Nephron progenitor cell (in vitro differentiated cells): ENCODE measurements around the gene RASL11A.
A peak's percentile ranks its signal among the peaks of the same experiment; 100 is the strongest.
"Not testable (repeated sequence)": the region's sequence is repeated elsewhere in the genome, so short reads cannot be mapped to it uniquely, and the experiment has no call there.

ENCODE experiments used
- DNase-seq: peaks from one replicate; pipeline ENCODE4 v3.0.0; 2021
- H3K27ac Mint-ChIP-seq: 2 replicates; pipeline ENCODE4 v1.8.0; 2021; ENCODE audit warnings: mild to moderate bottlenecking, moderate library complexity, mixed read lengths
- H3K27me3 Mint-ChIP-seq: 2 replicates; pipeline ENCODE4 v1.8.0; 2021; ENCODE audit warnings: mild to moderate bottlenecking, low read depth, mixed read lengths; ENCODE audit not compliant: poor library complexity
- H3K36me3 Mint-ChIP-seq: 2 replicates; pipeline ENCODE4 v1.8.0; 2021; ENCODE audit warnings: low read depth, mixed read lengths
- H3K4me1 Mint-ChIP-seq: 2 replicates; pipeline ENCODE4 v1.8.0; 2021; ENCODE audit warnings: mixed read lengths
- H3K4me3 Mint-ChIP-seq: 2 replicates; pipeline ENCODE4 v1.8.0; 2021; ENCODE audit warnings: mild to moderate bottlenecking, moderate library complexity, mixed read lengths
- H3K9me3 Mint-ChIP-seq: 2 replicates; pipeline ENCODE4 v1.8.0; 2021; ENCODE audit warnings: mild to moderate bottlenecking, moderate library complexity, mixed read lengths
- TF ChIP-seq, protein P1 (sequence below): fragments of 200-600 bp; sonication (generic); IDR thresholded peaks from 2 replicates; pipeline ENCODE4 v1.5.0; 2021; ENCODE audit warnings: antibody characterized with exemption

RASL11A gene

DNA sequence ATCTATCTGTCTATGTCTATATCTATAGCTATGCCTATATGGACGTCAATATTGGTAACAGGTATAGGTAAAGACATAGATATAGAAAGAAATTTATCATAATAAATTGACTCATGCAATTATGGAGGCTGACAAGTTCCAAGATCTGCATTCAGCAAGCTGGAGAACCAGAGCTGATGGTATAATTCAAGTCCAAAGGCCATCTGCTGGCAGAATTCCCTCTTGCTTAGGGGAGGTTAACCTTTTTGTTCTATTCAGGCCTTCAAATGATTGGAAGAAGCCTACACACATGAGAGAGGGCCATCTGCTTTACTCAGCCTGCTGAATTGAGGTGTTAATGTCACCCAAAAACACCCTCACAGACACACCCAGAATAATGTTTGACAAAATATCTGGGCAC, 10.8 kb downstream of the RASL11A start:
- TF ChIP-seq, protein P1, sequence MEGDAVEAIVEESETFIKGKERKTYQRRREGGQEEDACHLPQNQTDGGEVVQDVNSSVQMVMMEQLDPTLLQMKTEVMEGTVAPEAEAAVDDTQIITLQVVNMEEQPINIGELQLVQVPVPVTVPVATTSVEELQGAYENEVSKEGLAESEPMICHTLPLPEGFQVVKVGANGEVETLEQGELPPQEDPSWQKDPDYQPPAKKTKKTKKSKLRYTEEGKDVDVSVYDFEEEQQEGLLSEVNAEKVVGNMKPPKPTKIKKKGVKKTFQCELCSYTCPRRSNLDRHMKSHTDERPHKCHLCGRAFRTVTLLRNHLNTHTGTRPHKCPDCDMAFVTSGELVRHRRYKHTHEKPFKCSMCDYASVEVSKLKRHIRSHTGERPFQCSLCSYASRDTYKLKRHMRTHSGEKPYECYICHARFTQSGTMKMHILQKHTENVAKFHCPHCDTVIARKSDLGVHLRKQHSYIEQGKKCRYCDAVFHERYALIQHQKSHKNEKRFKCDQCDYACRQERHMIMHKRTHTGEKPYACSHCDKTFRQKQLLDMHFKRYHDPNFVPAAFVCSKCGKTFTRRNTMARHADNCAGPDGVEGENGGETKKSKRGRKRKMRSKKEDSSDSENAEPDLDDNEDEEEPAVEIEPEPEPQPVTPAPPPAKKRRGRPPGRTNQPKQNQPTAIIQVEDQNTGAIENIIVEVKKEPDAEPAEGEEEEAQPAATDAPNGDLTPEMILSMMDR: no peak
- H3K9me3 Mint-ChIP-seq: no peaks in the 10 kb centered on the region
- DNase-seq: no peak
- no peak overlapping the region for H3K4me3 Mint-ChIP-seq
- peaks cover 23% of the 10 kb centered on the region for H3K27me3 Mint-ChIP-seq
- H3K36me3 Mint-ChIP-seq: no peaks in the 10 kb centered on the region
- peaks cover 6% of the 10 kb centered on the region for H3K4me1 Mint-ChIP-seq
- H3K27ac Mint-ChIP-seq: no peak overlapping the region

DNA sequence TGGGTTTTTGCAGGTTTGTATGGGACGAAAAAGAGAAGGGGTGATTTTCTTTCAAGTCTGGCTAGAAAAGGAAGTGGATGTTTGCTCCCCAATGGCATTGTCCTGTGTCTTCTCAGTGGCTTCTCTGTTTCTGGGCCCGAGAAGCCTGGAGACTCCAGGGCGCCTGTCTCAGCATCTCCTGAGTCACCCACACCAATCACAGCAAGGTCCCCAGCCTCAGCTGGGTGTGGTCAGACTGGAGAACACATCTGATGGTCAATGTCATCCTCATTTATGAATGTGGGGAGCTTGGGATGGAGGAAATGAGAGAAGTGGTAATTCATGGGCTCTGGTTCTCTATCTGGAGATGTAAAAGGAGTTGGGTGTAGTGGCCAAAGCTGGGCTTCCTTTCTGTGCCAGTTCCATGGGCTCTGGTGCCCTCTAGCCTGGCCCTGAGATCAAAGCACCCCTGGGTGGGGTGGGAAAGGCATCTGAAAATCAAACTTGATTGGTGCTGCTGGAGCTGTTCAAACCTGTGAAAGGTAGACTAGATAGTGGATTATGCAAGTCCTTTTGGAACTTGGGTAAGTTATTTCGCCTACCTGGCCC, 13.4 kb downstream of the RASL11A start:
- H3K27ac Mint-ChIP-seq: no peak overlapping the region
- TF ChIP-seq, protein P1: no peak
- H3K4me1 Mint-ChIP-seq: peaks cover 13% of the 10 kb centered on the region
- no peak for DNase-seq
- H3K36me3 Mint-ChIP-seq: no peaks in the 10 kb centered on the region
- peaks cover 13% of the 10 kb centered on the region for H3K27me3 Mint-ChIP-seq
- no peak overlapping the region for H3K4me3 Mint-ChIP-seq
- H3K9me3 Mint-ChIP-seq: no peaks in the 10 kb centered on the region

DNA sequence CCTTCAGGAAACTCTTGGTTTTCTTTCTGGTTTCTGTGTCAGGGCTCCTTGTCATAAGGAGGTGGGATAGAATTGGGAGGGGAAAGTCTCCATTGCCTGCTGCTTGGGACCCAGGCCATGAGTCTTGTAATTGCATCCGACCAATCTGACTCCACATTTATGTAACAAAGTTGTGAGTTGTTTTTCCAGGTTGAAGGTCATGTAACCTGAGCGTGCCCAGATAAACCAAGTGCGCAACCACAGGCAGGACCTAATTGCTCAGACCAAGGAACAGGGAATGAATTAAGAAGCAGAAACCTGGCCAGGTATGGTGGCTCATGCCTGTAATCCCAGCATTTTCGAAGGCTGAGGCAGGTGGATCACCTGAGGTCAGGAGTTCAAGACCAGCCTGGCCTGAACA, 17.8 kb downstream of the RASL11A start:
- Mint-ChIP-seq H3K9me3 (peaks cover 4% of the 10 kb centered on the region), H3K27me3 (peaks cover 6% of the 10 kb centered on the region), H3K27ac (peak overlapping the region; percentile 8), H3K4me1 (peaks cover 30% of the 10 kb centered on the region), H3K36me3 (no peaks in the 10 kb centered on the region), H3K4me3 (no peak overlapping the region)
- no peak for DNase-seq
- TF ChIP-seq, protein P1: no peak

DNA sequence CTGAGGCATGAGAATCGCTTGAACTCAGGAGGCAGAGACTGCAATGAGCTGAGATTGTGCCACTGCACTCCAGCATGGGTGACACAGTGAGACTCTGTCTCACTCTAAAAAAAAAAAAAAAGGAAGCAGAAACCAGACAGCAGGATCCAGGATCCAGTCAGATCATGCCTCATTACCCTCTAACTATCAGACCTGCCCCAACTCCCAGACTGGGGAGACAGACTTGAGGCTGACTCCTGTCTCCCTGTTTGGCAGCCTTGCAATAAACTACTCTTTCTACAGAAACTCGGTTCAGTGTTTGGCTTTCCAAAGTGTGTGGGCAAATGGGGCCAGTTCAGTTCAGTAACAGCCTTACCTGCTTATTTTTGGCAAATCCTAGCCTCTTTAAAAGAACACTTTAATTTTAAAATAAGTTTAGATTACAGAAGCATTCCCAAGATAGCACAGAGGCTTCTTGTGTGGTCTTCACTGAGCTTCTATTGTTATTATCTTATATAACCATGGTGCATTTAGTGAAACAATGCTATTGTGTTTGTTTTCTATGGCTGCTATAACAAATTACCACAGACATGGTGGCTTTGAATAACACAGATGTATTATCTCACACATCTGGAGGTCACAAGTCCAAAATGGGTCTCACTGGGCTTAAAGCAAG, 18.5 kb downstream of the RASL11A start:
- no peak overlapping the region for H3K4me3 Mint-ChIP-seq
- peaks cover 4% of the 10 kb centered on the region for H3K9me3 Mint-ChIP-seq
- H3K4me1 Mint-ChIP-seq: peaks cover 30% of the 10 kb centered on the region
- H3K27me3 Mint-ChIP-seq: peaks cover 6% of the 10 kb centered on the region
- H3K27ac Mint-ChIP-seq: peak overlapping the region; percentile 61
- TF ChIP-seq, protein P1: no peak
- no peaks in the 10 kb centered on the region for H3K36me3 Mint-ChIP-seq
- no peak for DNase-seq

DNA sequence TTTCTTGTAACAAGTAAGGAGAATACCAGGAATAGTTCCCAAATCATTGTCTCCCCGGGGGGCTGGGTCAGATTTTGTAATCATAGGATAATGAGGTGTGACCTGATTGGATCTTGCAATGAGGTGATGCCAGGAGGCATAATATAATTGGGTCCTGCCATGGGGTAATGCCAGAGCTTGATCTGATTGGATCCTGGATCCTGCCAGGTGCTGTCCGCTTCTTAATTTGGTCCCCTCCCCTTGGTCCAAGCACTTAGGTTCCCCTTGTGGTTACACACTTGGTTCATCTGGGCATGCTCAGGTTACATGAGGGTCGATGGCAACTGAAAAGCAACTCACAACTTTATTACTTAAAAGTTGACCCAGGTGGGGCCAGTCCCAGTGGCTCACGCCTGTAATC, 20.1 kb downstream of the RASL11A start:
- Mint-ChIP-seq H3K27me3 (peaks cover 17% of the 10 kb centered on the region), H3K36me3 (no peaks in the 10 kb centered on the region), H3K9me3 (peaks cover 4% of the 10 kb centered on the region), H3K4me1 (peaks cover 25% of the 10 kb centered on the region), H3K27ac (no peak overlapping the region), H3K4me3 (no peak overlapping the region)
- DNase-seq: no peak
- TF ChIP-seq, protein P1: no peak

DNA sequence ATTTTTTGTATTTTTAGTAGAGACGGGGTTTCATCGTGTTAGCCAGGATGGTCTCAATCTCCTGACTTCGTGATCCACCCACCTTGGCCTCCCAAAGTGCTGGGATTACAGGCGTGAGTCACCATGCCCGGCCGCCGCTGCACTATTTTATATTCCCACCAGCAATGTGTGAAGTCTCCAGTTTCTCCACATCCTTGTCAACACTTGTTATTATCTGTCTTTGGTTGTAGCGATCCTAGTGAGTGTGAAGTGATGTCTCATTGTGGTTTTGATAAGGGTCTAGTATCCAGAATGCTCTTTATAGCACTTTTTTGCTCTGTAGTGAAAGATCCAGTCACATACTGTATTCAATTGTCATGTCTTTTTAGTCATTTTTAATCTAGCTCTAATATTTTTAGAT, 21.3 kb downstream of the RASL11A start:
- H3K36me3 Mint-ChIP-seq, DNase-seq, H3K9me3 Mint-ChIP-seq, H3K4me3 Mint-ChIP-seq, H3K27ac Mint-ChIP-seq: not testable (repeated sequence)
- Mint-ChIP-seq H3K4me1 (peaks cover 24% of the 10 kb centered on the region), H3K27me3 (peaks cover 21% of the 10 kb centered on the region)
